NCI-H1694 treated with DMSO at 0.1 percent for 48 hours (cell line): ENCODE results near the gene ZNF135.

Source experiments
- DNase-seq: peaks from one replicate; lab custom pipeline; 2025; lab: John Stamatoyannopoulos, UW

Gene ZNF135

DNA sequence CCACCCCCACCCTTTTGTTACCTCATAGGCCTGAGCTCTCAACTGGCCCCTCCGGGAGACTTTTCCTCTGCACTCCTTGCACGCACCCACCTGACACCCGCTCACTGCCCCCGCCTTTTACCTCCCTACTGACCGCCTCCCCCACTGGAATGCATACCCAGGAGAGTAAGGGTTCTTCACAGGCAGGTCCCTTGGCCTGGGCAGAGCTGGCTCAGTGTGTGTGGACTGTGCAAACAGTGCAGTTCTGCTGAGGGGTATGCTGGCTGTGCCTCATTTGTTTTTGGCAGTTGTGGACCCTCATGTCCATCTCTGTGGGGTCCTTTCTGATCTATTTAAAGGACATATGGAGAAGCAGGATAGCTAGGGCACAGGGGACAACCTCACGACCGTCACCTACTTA is 34.0 kb downstream of the ZNF135 start:
- DNase-seq, result no peak

DNA sequence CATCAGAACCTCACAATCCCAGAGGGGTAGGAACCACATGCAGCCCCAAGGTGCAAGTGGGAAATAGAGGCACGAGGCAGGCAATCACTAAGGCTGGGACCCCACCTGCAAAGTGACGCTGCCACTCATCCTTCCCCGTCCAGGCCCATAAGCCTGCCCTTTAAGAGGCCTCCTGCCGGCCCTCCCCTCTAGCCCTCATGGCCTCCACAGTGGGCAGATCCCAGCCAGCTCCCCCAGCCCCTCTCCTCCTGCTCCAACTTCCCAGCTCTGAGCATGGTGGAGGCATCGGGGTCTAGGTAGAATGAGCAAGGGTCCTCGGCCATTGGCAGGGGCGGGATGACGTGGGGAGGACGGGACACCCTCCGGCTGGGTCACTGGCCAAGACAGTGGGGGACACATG is 36.2 kb downstream of the ZNF135 start:
- no peak for DNase-seq

DNA sequence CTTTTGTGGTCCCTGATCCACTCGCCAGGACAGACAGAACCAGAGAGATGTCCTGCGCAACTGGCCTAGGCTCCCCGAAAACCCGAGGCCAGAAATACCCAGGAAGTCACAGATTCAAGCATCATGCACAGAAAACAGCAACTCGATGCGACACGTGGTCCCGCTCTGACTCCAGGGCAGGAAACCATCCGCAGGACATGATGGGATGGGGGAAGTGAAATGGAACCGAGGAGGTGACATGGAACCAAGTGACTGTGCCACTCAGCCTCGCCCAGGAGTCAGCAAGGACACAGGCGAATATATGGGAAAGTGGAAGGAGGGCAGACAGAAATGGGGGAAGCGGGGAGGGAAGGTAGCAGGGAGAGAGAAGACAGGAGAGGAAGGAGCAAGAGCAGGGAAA is 37.8 kb downstream of the ZNF135 start:
- DNase-seq, result no peak

DNA sequence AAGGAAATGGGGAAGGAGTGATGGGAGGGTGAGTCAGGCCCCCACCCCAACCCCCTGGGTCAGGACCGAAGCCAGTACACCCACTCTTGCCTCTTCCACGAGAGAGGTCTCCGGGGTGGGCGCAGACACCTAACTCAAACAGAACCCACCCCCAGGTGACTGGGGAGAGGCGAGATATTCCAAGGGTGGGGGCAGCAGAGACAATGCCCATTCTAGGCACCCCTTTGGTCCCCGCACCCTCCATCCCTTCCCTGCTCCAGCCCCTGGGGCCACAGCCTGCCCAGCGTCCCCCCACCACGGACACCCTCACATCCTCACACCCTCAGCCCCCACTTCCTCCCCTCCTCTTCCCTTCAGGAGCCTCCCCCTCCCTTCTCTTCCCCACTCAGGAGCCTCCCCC is 38.3 kb downstream of the ZNF135 start:
- no peak for DNase-seq

DNA sequence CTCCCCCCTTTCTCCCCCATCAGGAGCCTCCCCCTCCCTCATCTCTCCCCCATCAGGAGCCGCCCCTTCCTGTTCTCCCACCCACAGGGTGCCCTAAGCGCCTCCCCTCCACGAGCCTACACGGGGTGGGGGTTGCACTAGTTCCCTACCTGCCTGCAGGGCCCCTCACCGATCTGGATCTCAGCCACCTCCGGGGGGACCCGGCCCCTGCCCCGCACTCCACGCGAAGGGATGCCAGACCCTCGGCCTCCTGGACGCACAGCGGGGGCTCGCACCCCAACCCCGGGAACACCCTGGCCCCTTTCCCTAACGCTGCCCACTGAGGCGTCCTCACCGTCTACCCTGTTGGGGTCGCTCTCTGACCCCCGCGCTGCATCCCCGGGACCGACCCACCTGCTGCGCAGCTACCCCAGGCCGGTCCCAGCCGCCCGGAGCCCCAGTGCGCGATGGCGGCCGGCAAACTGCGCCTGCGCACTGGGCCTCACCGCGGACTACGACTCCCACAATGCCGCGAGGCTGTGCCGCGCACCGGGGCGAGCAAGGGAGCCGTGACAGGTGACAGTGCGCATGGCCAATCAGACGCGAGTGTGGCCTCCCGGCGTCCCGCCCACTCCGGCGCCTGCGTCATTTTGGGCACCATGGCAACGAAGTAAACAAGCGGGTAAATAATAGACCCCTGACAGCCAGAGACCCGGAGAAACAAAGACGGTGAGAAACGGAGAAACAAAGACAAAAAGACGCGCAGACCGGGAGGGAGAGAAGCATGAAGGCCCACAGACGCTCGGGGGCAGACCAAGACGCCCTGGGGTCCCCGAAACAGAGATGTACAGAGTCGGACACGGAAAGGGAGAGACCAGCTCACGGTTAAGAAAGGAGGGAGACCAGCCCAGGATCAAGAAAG is 38.9 kb downstream of the ZNF135 start, which contains the start of gene ZSCAN18:
ZSCAN18 (minus strand) TSS at position 451 of the 901 bp plus-strand sequence. CDS start 7,964 bp downstream, outside the sequence.
- DNase-seq, result peak; percentile 20

DNA sequence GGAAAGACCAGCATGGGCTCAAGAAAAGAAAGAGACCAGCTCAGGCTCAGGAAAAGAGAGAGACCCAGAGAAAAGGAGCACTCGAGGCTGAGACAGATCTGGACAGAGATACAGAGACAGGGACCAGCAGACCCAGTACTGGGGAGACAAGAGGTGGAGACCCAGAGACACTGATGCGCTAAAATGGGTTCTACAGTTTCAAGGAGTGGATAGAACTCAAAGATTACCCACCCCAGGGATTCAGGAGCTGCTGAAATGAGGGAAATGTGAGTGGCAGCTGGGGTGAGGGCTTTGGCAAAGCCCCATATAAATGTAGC is 39.6 kb downstream of the ZNF135 start:
- no peak for DNase-seq

DNA sequence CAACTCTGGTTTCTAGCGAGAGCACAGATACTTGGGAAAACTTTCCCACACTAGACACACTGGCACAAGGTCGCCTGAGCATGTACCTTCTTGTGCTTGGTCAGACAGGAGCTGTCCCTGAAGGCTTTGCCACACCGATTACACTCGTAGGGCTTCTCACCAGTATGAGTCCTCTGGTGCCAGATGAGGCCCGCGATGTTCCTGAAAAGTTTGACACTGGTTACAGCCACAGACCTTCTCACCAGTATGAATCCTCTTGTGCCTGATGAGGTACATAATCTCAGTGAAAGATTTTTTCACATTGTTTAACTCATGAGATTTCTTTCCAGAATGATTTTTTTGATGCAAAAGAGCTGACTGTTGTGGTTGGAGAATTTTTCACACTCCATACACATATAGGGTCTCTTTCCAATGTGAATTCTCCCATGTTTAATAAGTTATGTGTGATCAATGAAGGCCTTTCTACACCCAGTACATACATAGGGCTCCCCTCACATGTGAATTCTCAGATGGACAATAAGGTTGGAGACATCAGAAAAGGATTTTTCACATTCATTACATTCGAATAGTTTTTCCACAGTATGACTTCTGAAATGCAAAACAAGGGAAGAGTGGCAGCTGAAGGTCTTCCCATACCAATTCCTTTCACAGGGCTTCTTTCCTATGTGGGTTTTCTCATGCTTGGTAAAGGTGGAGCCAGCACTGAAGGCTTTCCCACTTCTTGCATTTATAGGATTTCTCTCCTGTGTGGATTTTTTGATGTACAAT is 48.9 kb downstream of the ZNF135 start:
- no peak for DNase-seq

DNA sequence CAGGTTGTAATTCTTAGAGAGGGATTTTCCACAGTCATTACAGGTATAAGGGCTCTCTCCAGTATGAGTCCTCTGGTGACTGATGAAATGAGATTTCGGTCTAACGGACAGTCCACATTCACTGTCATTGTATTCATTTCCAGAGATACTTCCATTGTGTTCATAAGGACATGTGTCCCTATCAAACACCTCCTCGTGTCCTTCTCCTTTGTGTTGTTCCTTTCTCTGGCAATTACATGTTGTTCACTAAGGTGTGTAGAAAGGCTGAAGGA is 49.4 kb downstream of the ZNF135 start:
- DNase-seq, result no peak

DNA sequence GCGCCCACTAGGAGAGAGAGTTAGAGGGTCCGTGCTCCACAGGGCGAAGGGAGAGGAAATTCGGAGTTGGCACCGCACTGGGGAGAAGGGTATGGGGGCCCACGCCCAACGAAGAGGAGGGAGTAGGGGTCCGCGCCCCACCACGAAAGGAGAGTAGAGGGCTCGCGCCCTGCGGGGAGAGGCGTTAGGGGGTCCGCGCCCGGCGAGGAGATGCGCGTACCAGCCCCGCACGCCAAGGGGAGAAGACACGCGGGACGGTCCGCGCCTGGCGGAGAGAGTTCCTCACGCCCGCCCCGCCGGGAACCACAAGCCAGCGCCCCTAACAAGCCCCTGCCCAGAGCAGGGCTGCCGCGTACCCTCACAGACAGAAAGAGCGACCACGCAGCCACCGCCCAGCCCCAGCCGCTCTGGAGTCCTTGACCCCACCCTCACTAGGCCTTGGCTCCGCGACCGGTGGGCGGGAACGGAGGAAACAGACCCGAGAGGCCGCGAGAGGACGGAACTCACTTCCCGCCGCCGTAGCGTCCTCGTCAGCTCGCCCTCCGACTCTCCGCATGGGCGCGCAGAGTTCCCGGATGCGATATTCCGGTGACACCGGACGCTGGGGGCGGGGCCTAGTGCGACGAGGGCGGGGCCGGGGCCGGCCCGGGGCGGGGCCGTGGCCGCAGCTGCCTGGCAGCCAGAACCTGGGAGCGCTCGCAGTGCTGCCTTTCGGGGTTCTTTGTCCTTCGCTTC is 58.9 kb downstream of the ZNF135 start:
- no peak for DNase-seq

DNA sequence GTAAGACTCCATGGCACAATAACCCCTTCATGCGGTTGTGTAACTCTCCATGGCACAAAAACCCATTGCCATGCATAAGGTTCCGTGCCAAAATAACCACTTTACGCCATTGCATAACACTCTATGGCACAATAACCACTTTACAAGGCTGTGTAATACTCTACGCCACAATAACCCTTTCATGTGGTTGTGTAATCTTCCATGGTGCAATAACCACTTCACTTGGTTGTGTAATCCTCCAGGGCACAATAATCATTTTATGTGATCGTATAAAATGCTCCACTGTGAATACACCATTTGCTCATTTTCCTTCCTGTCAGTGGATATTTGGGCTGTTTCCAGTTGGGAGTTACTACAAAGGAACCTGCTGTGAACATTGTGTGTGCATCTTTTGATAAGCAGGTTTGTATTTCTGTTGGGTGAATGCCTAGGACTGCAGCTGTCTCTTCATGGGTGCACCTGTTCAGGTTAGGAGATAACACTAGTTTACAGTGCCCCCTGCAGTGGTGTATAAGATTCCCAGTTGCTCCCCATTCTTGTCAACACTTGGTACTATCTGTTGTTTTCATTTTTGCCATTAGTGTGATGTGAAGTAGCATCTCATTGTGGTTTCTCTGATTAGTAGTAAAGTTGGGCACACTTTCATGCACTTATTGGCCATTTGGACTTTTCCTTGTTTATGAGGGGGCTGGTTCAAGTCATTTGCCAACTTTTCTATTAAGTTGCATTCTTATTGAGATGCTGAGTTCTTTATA is 60.1 kb downstream of the ZNF135 start:
- no peak for DNase-seq
